Colon (tissue), 2 donors: ENCODE data around the gene OR4S2.

Source experiments
- FAIRE-seq: peaks from 2 replicates; lab custom pipeline; 2012; peaks lifted over from hg19 to GRCh38; lab: Jason Lieb, UNC
- donor health status: control.
- donor health status: control.

Gene OR4S2, protein sequence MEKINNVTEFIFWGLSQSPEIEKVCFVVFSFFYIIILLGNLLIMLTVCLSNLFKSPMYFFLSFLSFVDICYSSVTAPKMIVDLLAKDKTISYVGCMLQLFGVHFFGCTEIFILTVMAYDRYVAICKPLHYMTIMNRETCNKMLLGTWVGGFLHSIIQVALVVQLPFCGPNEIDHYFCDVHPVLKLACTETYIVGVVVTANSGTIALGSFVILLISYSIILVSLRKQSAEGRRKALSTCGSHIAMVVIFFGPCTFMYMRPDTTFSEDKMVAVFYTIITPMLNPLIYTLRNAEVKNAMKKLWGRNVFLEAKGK

DNA sequence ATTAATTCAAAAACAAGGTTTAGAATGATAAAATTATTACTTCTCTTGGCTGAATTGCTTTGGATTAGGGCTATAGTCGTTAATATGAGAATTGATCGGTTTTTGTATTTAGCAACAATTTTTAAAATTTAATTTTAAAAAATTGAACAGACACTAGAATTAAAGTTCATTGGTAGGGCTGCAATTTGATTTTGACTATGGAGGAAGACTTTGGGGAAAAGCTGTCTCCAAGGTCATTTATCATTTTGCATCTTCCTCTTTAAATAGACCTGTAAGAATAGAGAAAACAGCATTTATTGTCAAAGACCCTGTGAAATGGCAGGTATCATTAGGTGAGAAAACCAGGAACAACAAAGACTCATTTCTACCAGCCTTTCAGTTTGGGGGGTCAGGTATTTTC is at the start of gene OR4S2:
TSS of gene OR4S2 (plus strand) at position 301 of the 400 bp plus-strand sequence. CDS start 2,577 bp downstream, outside the sequence.
- FAIRE-seq, result no peak

DNA sequence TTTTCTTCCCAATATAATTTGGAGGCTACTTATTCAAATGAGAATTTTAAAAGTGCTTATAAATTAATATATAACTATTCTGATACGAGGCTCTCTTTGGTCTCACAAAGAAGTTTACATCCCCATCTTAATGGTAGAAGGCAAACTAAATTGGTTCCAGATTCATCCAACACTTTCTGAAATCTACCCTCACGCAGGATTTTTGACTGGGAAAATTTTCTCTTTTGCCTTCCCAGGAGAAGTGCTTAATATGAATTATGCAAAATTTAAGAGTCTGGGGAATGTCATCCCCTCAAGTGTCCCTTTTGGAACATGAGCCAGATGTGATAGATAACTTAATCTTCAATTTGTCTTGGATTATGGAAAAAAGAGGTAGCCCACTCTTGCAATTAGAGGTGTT is 40.6 kb upstream of the OR4S2 start, which contains the start of gene OR4C11:
TSS of gene OR4C11 (minus strand) at position 101 of the 400 bp plus-strand sequence. CDS start 3,272 bp downstream, outside the sequence.
- FAIRE-seq, result no peak

DNA sequence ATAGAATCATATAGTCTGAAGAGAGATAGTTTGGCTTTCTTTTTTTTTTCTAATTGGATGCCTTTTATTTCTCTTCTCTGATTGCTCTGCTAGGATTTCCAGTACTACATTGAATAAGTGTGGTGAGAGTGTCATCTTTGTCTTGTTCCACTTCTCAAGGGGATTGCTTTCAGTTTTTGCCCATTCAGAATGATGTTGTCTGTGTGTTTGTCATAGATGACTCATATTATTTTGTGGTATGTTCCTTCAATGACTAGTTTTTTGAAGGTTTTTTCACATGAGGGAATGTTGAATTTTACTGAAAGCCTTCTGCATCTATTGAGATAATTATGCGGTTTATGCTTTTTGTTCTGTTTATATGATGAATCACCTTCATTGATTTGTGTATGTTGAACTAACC is 23.6 kb upstream of the OR4S2 start:
- FAIRE-seq, result no peak

DNA sequence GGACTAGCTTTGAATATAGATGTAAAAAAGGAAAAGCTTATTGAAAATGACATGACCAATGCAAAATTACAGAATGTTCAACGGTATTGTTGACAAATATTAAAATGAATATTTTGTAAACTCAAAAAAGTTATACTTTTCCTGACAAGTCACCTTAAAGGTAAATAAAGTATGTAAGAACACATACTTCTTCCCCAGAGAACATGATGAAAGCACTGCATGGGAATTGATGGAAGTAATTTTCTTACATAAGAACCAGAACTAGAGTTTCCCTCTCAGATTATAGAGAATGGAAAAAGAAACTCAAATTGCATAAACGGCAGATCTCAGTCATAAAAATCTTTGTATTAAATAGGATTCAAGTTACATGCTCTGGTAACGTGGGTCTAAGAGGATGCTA is 13.3 kb upstream of the OR4S2 start, which contains the start of gene OR4P4:
TSS of gene OR4P4 (plus strand) at position 301 of the 400 bp plus-strand sequence.
- FAIRE-seq, result no peak

DNA sequence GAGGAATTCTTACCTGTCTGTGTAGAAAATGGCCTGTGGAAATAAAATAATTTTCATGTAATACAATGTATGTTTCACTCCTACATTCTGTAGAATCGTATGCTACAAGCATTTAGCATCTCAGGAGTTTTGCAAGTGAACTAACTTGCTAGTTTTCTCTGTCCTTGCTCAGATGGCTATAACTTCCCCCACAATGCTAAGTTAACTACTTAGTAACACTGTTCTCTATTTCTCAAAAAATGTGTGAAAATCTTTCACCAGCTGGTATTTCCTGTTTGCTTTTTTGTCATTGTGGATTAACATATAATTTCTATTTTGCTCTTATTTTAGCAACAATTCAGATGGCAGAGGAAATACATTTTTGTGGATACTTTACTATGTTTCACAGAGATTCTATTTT is 4.4 kb downstream of the OR4S2 start:
- FAIRE-seq, result no peak

DNA sequence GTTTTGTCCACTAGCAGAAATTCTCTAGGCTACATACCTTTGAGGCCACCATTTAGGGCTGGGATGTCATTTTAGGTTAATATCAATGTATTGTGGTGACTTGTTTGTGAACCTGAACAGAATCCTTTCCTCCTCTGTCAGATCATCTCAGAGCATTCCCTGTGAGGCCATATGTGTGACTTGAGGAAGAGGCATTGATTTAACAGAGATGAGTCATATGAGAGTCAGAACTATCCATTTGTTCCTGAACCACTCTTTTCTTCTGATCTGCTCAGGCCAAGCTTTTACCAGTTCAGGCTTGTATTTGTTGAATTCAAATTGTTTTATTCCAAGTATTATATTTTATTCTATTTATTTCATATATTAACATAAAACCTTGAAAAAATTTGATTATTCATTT is 7.0 kb downstream of the OR4S2 start:
- FAIRE-seq, result no peak

DNA sequence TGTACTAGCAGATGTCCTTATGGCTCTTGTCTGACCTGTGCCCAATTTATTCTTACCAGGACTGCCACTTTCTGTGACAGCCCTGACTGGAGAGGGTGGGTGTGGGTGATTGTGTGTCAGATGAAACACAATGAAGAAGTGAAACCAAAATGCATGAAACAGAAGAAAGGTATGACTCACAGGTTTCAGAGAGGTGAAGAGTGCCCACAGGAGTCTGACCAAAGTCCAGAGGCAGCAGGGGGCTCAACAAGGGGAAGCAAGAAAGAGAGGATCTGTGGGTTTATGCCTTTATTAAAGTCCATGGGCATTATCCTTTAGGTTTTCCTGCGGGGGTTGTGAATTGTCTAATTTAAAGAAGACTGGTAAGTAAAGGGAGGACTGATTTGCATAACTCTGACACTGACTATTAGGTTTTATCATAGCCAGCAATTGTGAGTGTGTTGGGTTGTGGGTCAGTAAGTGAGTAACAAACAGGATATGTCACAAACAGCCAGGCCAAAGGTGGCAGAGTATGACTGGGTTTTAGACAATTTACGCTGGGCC is 10.0 kb downstream of the OR4S2 start:
- no peak for FAIRE-seq

DNA sequence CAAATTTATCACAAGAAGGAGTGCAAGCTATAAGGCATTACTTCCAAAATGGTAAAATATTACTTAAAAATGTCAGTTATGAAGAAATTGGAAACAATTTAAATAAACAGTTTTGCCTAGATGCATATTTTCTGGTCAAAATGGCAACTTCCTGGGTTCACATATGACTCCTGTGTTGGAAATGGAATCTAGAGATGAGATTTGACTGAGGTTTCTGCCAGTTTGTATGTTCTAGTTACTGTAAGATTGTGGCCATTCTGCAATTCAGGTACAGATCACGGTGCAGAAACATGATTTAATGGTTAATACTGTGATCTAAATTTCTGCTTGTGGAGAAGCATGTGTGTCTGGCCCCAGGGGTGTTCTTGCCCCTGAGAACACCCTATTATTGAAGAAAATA is 10.5 kb downstream of the OR4S2 start:
- FAIRE-seq, result no peak

DNA sequence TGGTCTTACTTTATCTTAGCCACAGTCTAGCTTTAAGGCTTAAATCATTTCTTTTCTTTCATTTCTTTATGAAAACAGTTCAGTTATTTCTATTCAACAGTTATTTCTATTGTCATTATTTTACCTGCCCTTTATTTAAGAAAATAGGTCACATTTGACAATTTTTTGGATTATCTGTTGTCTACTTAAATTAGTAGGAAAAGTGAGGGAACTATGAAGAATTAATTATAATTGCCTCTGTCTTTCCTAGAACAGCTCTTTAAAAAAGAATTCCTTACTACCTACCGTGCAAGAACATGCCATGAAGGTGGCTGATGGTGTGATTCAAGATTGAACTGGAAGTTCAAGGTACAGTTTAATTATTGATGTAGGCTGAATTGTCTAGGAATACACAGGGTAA is 13.8 kb downstream of the OR4S2 start, which contains the start of gene OR4C6:
TSS of gene OR4C6 (plus strand) at position 301 of the 400 bp plus-strand sequence. CDS start 2,966 bp downstream, outside the sequence.
- FAIRE-seq, result no peak

DNA sequence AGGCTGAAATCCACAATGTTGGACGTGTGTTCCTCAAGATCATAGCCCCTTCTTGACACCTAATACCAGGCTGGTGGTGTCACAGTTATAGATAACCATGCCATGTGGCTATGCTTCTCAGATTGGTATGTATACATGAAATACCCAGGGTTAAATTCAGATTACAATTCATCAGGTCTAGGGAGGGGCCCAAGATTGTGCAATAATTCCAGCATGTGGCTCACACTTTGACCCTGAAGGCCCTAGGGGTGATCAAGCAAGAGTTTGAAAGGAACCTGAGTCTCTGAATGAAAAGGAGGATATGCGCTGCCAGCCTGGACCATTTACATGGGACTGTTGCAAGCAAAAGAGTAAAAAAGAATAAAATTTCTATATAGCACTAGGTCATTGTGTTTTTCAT is 21.2 kb downstream of the OR4S2 start:
- FAIRE-seq, result no peak

DNA sequence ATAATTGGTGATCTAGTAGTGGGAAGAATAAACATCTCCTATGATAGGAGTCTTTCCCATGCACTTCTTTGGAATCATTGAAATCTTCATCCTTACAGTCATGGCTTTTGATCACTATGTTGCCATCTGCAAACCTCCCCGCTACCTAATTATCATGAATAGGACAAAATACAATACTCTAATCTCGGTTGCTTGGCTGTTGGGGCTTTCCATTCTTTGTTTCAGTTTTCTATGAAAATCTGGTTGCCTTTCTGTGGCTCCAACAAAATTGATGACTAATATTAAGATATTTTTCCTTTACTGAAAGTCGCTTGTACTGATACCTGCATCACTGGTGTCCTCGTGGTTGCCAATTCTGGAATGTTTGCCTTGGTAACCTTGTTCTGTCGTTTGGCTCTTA is 25.7 kb downstream of the OR4S2 start:
- no peak for FAIRE-seq

DNA sequence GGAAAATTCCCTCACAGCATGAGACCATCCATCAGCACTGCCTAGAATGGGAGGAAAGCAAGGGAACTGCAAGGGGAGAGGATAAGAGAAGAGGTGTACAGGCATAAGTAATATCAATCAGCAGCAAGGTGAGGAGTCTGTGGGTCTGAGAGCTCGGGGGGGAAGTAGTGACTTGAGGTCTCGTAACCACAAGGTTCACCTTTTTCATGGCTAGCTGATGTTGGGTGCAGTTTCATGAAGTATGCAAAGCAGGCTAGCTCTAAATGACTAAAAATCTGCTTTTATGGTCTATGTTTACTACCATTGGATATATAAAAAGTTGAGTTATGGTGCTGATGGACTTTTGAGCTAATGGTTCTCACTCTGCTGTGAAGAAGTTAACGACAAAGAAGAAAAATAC is 49.7 kb downstream of the OR4S2 start:
- FAIRE-seq, result no peak

DNA sequence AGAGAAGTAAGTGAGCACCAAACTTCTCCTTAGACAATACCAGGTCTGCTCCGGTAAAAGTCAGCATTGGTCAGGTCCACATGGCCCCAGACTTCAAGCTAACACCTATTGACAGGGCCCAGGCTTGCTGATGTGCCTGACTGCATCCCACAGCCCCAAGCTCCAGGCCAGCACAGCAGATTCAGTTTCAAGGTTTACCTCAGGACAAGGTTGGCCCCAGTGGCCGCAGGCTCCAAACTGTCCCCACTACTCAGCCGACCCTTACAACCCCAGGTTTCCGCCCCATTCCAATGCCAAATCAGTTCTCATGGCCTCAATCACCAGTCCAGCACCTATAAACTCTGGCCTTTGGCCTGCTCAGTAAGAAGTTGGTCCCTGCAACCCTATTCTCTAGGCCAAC is 53.3 kb downstream of the OR4S2 start:
- FAIRE-seq, result no peak
